K562 (cell line): Measurements from ENCODE around the gene CABS1. TPM values are rescaled to one million over a fixed set of nuclear protein-coding genes. Genes with fewer than 3 reads are reported as not detected.

Experiments used
- ATAC-seq: fragments of 200-7000 bp; cut with Tn5 transposase; 3 replicates; pipeline ENCODE4 v1.9.1; 2020; ENCODE audit warnings: moderate library complexity
- BruUV-seq: library from RNA; stranded (reverse); fragments of 400-500 nt; replicated peaks from 2 replicates; lab custom pipeline; 2021; lab: Mats Ljungman, UMichigan
- CTCF ChIA-PET: fragments of 300-600 bp; formaldehyde crosslinking; extraction: SDS; loops from one replicate; lab custom pipeline; 2021; ENCODE audit warnings: low intra/inter-chr PET ratio; lab: Yijun Ruan, JAX
- POLR2A ChIA-PET: fragments of 300-600, 350-650 bp; sonication (Branson Sonifier 250); formaldehyde crosslinking; extraction: SDS; loops from one replicate; lab custom pipeline; 2021; ENCODE audit warnings: antibody characterized with exemption, inconsistent platforms; lab: Yijun Ruan, JAX
- DNase-seq, 4 experiments: peaks; one replicate each; pipeline versions ENCODE4 v3.0.0 to v3.0.0-alpha.2; 2011 to 2018; ENCODE audit warnings: low spot score in 3 of 4, mixed read lengths in 3 of 4; ENCODE audit errors: extremely low read depth in 1 of 4
- FAIRE-seq: peaks from 2 replicates; lab custom pipeline; 2011; peaks lifted over from hg19 to GRCh38; lab: Jason Lieb, UNC
- H2AFZ ChIP-seq: 2 replicates; pipeline ENCODE4 v1.6.0; 2011; ENCODE audit warnings: low read depth, low read length, control low read depth, inconsistent platforms
- H3K27ac ChIP-seq: fragments of 200-600 bp; 3 replicates; pipeline ENCODE4 v1.8.0; 2011; ENCODE audit warnings: low read depth, mild to moderate bottlenecking, control low read depth, inconsistent platforms, low read length, moderate library complexity, mixed read lengths; ENCODE audit errors: extremely low read depth
- H3K27me3 ChIP-seq, 2 experiments: fragments of 300-600 bp in 1 of 2; 2 replicates in 1 of 2; 3 replicates in 1 of 2; pipeline versions ENCODE4 v1.6.0 to v1.8.0; 2011; ENCODE audit warnings: inconsistent platforms in 2 of 2, low read length in 2 of 2, mild to moderate bottlenecking in 1 of 2, mixed read lengths in 1 of 2, moderate library complexity in 1 of 2; ENCODE audit not compliant: control insufficient read depth in 2 of 2, insufficient read depth in 2 of 2
- H3K36me3 ChIP-seq: fragments of 300-600 bp; 3 replicates; pipeline ENCODE4 v1.8.0; 2011; ENCODE audit warnings: mild to moderate bottlenecking, low read length, inconsistent platforms; ENCODE audit not compliant: control insufficient read depth, insufficient read depth
- H3K4me1 ChIP-seq, 2 experiments: fragments of 200-600 bp in 1 of 2; replicated peaks in 1 of 2; 2 replicates in 1 of 2; 3 replicates in 1 of 2; pipeline versions ENCODE4 v1.5.1 to v1.8.0; 2011; ENCODE audit warnings: inconsistent platforms in 2 of 2, low read length in 2 of 2, mild to moderate bottlenecking in 1 of 2, mixed read lengths in 1 of 2, moderate library complexity in 1 of 2; ENCODE audit not compliant: control insufficient read depth in 2 of 2, insufficient read depth in 2 of 2
- H3K4me2 ChIP-seq: 2 replicates; pipeline ENCODE4 v1.6.1; 2011; ENCODE audit warnings: low read length, control low read depth, inconsistent platforms, mixed read lengths; ENCODE audit not compliant: insufficient read depth
- H3K4me3 ChIP-seq: fragments of 200-600 bp; sonication (generic), shearing (Covaris generic); 2 replicates; pipeline ENCODE4 v1.5.1; 2016; ENCODE audit warnings: control low read depth, inconsistent platforms
- H3K79me2 ChIP-seq: fragments of 200-600 bp; 3 replicates; pipeline ENCODE4 v1.8.0; 2011; ENCODE audit warnings: low read length, inconsistent platforms; ENCODE audit not compliant: control insufficient read depth, insufficient read depth
- H3K9ac ChIP-seq, 2 experiments: 2 replicates each; pipeline versions ENCODE4 v1.6.0 to v1.6.1; 2011; ENCODE audit warnings: low read depth in 2 of 2, low read length in 2 of 2, control low read depth in 1 of 2, inconsistent platforms in 1 of 2, mild to moderate bottlenecking in 1 of 2, mixed read lengths in 1 of 2; ENCODE audit not compliant: insufficient read depth in 1 of 2
- H3K9me1 ChIP-seq: one replicate; pipeline ENCODE4 v1.6.0; 2011; ENCODE audit warnings: inconsistent platforms, mild to moderate bottlenecking, low read length, moderate library complexity; ENCODE audit not compliant: control insufficient read depth, insufficient read depth
- H3K9me3 ChIP-seq: replicated peaks from 2 replicates; pipeline ENCODE4 v1.5.1; 2011; ENCODE audit warnings: low read depth, low read length, inconsistent platforms; ENCODE audit not compliant: control insufficient read depth, insufficient read depth
- H4K20me1 ChIP-seq: replicated peaks from 2 replicates; pipeline ENCODE4 v1.6.1; 2011; ENCODE audit warnings: low read length, inconsistent platforms, mixed read lengths; ENCODE audit not compliant: control insufficient read depth, insufficient read depth
- CXXC5 ChIP-seq: fragments of 250-450 bp; sonication (Bioruptor Pico); IDR thresholded peaks from 2 replicates; pipeline ENCODE4 v1.8.0; 2022; ENCODE audit warnings: inconsistent platforms, mild to moderate bottlenecking, moderate library complexity
- EZH2 ChIP-seq: IDR thresholded peaks from 2 replicates; pipeline ENCODE4 v1.6.1; 2012; ENCODE audit warnings: low read depth, mild to moderate bottlenecking, inconsistent platforms, low read length, borderline replicate concordance
- MAFK ChIP-seq: IDR thresholded peaks from 2 replicates; pipeline ENCODE4 v1.6.1; 2011; ENCODE audit warnings: low read length, improper control_type of control experiment
- RUNX1 ChIP-seq: sonication (generic); IDR thresholded peaks from 2 replicates; pipeline ENCODE4 v1.6.1; 2016; ENCODE audit warnings: antibody characterized with exemption, low read depth
- UBTF ChIP-seq, 2 experiments: IDR thresholded peaks; 2 replicates each; pipeline ENCODE4 v1.6.1; 2012; ENCODE audit warnings: improper control_type of control experiment in 2 of 2, low read depth in 2 of 2, low read length in 2 of 2, borderline replicate concordance in 1 of 2
- ZBTB43 ChIP-seq: sonication (generic); formaldehyde crosslinking; IDR thresholded peaks from 2 replicates; pipeline ENCODE4 v1.8.0; 2023; ENCODE audit warnings: mild to moderate bottlenecking, missing genetic modification reagents
- ZNF12 ChIP-seq: sonication (generic); formaldehyde crosslinking; IDR thresholded peaks from 2 replicates; pipeline ENCODE4 v1.4.0; 2020; ENCODE audit warnings: mild to moderate bottlenecking, missing genetic modification reagents
- ZNF639 ChIP-seq, 2 experiments: fragments of 200-800 bp in 1 of 2; sonication (Bioruptor generic) in 1 of 2; sonication (generic) in 1 of 2; formaldehyde crosslinking in 1 of 2; IDR thresholded peaks in 1 of 2; conservative IDR thresholded peaks in 1 of 2; 2 replicates each; pipeline versions ENCODE4 v1.5.0 to v1.6.1; 2016 to 2020; ENCODE audit warnings: missing compliant biosample characterization in 1 of 2, missing genetic modification characterization in 1 of 2, missing genetic modification reagents in 1 of 2
- ZNF764 ChIP-seq: fragments of 250-450 bp; sonication (Bioruptor Pico); IDR thresholded peaks from 2 replicates; pipeline ENCODE4 v1.4.0; 2020; ENCODE audit warnings: low read depth, mild to moderate bottlenecking, moderate library complexity
- WGBS: fragments of 100-300 bp; shearing (Covaris generic); methylation state at CpG from one replicate; pipeline ENCODE4 v1.1.6; 2016; ENCODE audit warnings: low coverage, mixed read lengths; ENCODE audit not compliant: insufficient coverage; ENCODE audit errors: missing lambda C conversion rate; 5-methylcytosine and 5-hydroxymethylcytosine counted together
- in situ Hi-C: fragments of 300-500 bp; cut with MboI; formaldehyde crosslinking; loops from 4 replicates; pipeline ENCODE4 v1.15.0; 2018; ENCODE audit warnings: inconsistent platforms, mixed read lengths
- intact Hi-C: fragments of 100-400 bp; cut with micrococcal nuclease; formaldehyde crosslinking; loops from 2 replicates; pipeline ENCODE4 v1.14.2; 2022
- polyA plus RNA-seq, 8 experiments: library from polyadenylated mRNA; depleted of rRNA in 4 of 8; stranded (reverse) in 5 of 8; unstranded in 3 of 8; fragments of >200 nt; fragmentation: Nextera tagmentation in 2 of 8; fragmentation: Illumina TruSeq in 1 of 8; extraction: Ambion mirVana in 2 of 8; extraction: Trizol in 1 of 8; gene quantifications; 2 replicates each; pipeline versions ENCODE4 v1.2.1 to v1.2.3, GENCODE V29; 2011 to 2014; ENCODE audit warnings: inconsistent platforms in 1 of 8, missing spikeins in 1 of 8
- total RNA-seq, 7 experiments: library from RNA; depleted of rRNA in 6 of 7; stranded (reverse); fragments of >200 nt in 6 of 7; fragmentation: Illumina TruSeq in 2 of 7; extraction: Trizol in 2 of 7; gene quantifications; 2 replicates each; pipeline versions ENCODE4 v1.2.1 to v1.2.3, GENCODE V29; 2011 to 2021; ENCODE audit warnings: low replicate concordance in 1 of 7

Gene CABS1
- total and polyA plus RNA-seq, 9 of the 15 experiments (the other 6 are each of a cell fraction or from before 2014, with no cell fraction given), result not detected

- no peak overlapping the region for H3K27ac ChIP-seq
These were observed 43.4 kb upstream of the CABS1 start for GRCh38 chr4:70291341-70291740.

More at GRCh38 chr4:70291341-70291740, 43.4 kb upstream of the CABS1 start:
- intact Hi-C loops (no loop called here), in situ Hi-C loops (no loop called here)
- Histone ChIP-seq H2AFZ (no peak overlapping the region), H4K20me1 (no peaks in the 10 kb centered on the region), H3K9ac (no peak overlapping the region), H3K27me3 (no peaks in the 10 kb centered on the region), H3K79me2 (no peaks in the 10 kb centered on the region), H3K9me1 (no peaks in the 10 kb centered on the region), H3K9me3 (no peaks in the 10 kb centered on the region), H3K36me3 (no peaks in the 10 kb centered on the region), H3K4me2 (no peak overlapping the region), H3K4me3 (no peak overlapping the region), H3K4me1 (no peaks in the 10 kb centered on the region)
- CTCF ChIA-PET, result no interaction called here
- ATAC-seq (no peak), FAIRE-seq (no peak), DNase-seq (no peak)
- TF ChIP-seq RUNX1 (no peak), ZBTB43 (CRISPR knock-in tag) (no peak), MAFK (no peak), UBTF (IDR thresholded peaks at IDR 0.05; ENCODE audit: borderline replicate concordance in 1 of 2, low read depth in 2 of 2, low read length in 2 of 2) (no peak), CXXC5 (no peak), ZNF12 (no peak), EZH2 (no peak), ZNF639 (CRISPR knock-in tag; conservative IDR thresholded peaks at IDR 0.05 in 1 of 2, IDR thresholded peaks at IDR 0.05 in 1 of 2) (no peak), ZNF764 (CRISPR knock-in tag) (no peak)
- WGBS, result 0% methylated on average over 2 of the region's 2 CpGs
- POLR2A ChIA-PET, result no interaction called here
- BruUV-seq, result no TSS peak
